Measurements from ENCODE around the gene COL8A1.

- no peak for TF ChIP-seq CTCF (conservative IDR thresholded peaks at IDR 0.05 in 1 of 2, IDR thresholded peaks at IDR 0.05 in 1 of 2; ENCODE audit: extremely low read depth in 1 of 2, insufficient read depth in 1 of 2, low read depth in 1 of 2, low read length in 2 of 2)
- TF ChIP-seq EZH2 (IDR thresholded peaks at IDR 0.05; ENCODE audit: borderline replicate concordance, low read length): no peak
These were observed 85.9 kb downstream of the COL8A1 start for GRCh38 chr3:99724276-99724675.
